ENCODE measurements around the gene MLLT10.

The MLLT10 gene

GRCh38 chr10:21638681-21639080, 104.6 kb downstream of the MLLT10 start:
- no peak for DNase-seq (ENCODE audit: low spot score)

- no peak for DNase-seq (ENCODE audit: low spot score)
Measured at GRCh38 chr10:21648040-21648439, 114.0 kb downstream of the MLLT10 start.

GRCh38 chr10:21649454-21649872, 115.4 kb downstream of the MLLT10 start:
- DNase-seq (ENCODE audit: low spot score) = no peak

- no peak for DNase-seq (ENCODE audit: low spot score)
Measured at GRCh38 chr10:21650353-21650752, 116.3 kb downstream of the MLLT10 start.

DNA sequence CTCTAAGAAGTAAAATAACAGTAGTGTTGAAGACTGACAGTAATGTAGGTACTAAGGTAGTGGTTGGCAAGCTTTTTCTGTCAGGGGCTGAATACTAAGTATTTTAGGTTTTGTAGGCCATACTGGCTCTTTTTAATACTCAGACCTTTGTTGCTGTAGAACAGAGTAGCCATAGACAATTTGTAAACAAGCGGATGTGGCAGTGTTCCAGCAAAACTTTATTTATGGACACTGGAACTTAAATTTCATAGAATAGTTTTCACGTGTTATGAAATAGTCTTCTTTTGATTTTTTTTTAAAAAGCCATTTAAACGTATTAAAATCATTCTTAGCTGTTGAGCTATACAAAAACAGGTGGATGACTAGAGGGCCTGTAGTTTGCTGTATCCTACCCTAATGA, 121.2 kb downstream of the MLLT10 start:
- DNase-seq (ENCODE audit: low spot score) = no peak

- no peak for DNase-seq (ENCODE audit: low spot score)
Measured at GRCh38 chr10:21655687-21656086, 121.7 kb downstream of the MLLT10 start.

- DNase-seq (ENCODE audit: low spot score) = no peak
Measured at GRCh38 chr10:21661087-21661486, 127.1 kb downstream of the MLLT10 start.

DNA sequence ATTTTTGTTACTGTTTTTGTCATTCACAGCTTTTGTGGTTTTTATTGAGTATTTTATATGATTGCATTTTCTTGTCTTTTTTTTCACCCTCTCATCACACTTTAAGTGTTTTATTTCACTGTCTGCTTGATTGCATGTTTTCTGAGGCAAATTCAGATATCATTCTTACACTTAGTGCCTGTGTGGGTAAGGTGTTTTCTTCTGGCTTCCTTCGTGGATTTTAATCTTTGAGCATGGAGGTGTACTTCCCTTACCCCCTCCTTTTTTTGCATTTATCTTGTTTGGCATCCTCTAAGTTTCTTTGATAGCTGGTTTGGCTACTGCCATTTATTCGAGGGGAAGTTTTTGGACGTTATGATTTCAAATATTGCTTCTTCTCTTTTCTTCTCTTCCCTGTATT, 127.9 kb downstream of the MLLT10 start:
- DNase-seq (ENCODE audit: low spot score) = no peak

GRCh38 chr10:21662635-21663034, 128.6 kb downstream of the MLLT10 start:
- DNase-seq (ENCODE audit: low spot score) = no peak

DNA sequence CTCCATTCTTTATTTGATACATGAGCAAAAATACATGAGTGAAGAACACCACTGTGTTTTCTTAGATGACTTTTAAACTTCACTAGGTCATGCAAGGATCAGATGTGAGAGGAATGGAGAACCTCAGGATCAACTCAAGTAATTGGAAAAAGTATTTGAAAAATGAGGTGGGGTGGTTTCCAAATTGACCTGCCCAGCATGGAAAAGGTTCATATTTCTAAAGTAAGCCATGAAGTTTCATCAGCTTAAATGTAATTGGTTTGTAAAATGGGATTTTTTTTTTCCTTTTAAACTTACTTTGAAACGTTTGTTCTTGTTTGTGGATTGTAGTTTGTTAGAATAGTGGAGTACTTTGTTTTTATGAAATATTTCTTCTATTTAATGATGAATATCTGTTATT, 134.8 kb downstream of the MLLT10 start:
- DNase-seq (ENCODE audit: low spot score) = no peak

DNA sequence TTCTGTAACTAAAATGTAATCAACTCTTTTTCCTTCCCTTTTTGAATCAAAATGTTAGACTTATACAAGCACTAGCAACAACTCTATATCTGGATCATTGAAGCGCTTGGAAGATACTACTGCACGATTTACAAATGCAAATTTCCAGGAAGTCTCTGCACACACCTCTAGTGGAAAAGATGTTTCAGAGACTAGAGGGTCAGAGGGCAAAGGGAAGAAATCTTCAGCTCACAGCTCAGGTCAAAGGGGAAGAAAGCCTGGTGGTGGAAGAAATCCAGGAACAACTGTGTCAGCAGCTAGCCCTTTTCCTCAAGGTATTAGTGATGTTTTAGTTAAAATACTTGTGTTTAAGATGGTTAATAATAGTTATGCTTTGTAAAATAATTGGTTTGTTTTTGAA, 136.4 kb downstream of the MLLT10 start:
- no peak for DNase-seq (ENCODE audit: low spot score)

DNA sequence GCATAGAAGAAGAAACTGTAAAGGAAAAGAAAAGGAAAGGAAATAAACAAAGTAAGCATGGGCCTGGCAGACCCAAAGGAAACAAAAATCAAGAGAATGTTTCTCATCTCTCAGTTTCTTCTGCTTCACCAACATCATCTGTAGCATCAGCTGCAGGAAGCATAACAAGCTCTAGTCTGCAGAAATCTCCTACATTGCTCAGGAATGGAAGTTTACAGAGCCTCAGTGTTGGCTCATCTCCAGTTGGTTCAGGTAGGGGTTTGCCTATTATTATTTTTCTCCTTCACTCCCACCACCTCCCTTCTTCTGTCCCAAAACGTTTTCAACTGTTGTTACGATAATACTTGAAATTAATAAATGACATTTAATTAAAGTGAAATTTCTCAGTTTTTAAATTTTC, 139.6 kb downstream of the MLLT10 start:
- no peak for DNase-seq (ENCODE audit: low spot score)

DNA sequence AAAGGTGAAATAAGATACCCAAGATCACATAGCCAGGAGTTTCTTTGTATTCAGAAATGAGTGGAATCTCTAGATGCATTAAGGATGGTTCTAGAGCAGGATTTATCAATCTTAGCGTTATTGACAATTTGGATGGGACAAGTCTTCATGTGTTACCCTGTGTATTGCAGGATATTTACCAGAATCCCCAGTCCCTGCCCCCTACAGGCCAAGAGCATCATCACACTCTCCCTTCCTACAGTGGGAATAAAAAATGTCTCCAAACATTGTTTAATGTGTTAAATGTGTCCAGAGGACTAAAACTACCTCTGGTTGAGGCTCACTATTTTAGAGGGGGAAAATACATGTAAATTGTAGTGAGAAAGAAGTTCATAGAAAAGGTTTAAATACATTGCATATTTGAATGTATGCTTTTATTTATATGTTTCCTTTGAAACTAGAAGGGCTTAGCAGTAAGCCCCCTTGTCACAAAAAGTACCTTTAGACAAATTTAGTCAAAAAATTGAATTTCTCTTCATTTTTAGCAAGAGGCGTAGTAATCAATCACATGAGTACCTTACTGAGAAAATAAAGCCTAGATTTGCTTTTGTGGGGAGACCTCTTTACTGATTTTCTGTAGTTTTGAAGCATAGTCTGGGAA, 141.2 kb downstream of the MLLT10 start:
- peak; percentile 25 for DNase-seq (ENCODE audit: low spot score)

DNA sequence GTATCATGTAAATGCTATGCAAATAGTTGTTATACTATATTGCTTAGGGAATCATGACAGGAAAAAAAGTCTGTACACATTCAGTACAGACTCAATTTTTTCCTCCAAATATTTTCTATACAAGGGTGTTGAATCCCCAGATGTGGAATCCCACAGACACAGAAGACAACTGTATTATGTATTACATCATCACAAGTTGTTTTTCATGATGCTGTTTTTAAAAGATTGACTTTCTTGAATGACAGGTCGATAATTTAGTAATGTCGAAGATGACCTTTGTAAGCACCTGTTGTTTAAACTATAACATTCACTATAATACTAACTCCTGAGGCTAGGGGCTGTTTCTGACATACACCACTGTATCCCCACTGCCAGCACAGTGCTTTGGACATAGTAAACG, 143.5 kb downstream of the MLLT10 start:
- no peak for DNase-seq (ENCODE audit: low spot score)

- DNase-seq (ENCODE audit: low spot score) = no peak
Measured at GRCh38 chr10:21681156-21681555, 147.1 kb downstream of the MLLT10 start.

DNA sequence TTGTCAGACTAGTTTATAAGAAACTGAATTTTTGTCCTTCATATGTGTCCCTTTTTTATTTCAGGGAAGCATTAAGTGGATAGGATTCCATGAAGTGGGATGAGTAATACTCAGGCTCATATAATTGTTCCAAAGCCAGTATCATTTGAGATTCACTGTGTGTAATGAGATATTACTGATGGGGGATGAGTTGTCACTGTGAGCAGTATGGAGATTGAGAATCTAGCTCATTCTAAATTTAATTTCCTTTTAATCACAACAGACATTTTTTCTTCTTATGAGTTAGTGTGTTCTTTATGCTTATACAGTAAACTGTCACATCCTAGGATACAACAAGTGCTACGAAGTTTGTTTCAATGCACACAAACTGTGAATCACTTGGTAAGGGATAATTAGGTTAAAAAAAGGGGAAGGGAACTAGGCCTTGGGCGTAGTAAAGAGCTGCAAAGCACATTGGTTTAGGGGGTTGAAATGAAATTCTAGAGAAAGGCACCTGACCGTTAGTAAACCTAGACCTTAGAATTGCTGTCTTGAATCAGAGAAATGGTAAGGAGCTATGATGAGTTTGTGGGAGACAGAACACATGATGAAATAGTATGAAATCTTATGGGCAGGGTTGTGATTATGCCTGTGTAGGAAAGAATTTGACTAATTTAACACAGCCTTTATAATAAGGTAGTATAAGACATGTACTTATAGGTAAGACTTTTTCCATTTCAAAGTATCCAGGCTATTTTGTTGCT, 153.4 kb downstream of the MLLT10 start:
- peak; percentile 73 for DNase-seq (ENCODE audit: low spot score)

GRCh38 chr10:21688009-21688332, 153.9 kb downstream of the MLLT10 start:
- DNase-seq (ENCODE audit: low spot score) = no peak

DNA sequence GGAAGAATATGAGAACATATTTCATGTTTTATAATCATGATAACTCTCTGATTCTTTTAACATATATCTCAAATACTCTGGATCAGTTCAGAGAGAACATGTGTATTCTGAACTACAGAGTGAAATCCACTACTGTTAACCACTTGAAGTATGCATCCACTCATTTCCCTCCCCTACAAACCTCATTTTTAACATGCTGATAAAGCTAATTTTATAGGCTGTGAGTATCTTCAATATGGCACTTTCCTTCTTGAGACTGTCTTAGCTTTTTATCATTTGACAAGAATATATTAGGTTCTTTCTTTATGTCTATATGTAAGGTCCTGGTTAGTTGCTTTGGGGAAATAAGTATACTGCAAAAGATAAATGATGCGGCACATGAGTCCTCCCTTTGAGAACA, 154.8 kb downstream of the MLLT10 start:
- DNase-seq (ENCODE audit: low spot score) = no peak

- DNase-seq (ENCODE audit: low spot score) = no peak
Measured at GRCh38 chr10:21689881-21690280, 155.8 kb downstream of the MLLT10 start.

DNA sequence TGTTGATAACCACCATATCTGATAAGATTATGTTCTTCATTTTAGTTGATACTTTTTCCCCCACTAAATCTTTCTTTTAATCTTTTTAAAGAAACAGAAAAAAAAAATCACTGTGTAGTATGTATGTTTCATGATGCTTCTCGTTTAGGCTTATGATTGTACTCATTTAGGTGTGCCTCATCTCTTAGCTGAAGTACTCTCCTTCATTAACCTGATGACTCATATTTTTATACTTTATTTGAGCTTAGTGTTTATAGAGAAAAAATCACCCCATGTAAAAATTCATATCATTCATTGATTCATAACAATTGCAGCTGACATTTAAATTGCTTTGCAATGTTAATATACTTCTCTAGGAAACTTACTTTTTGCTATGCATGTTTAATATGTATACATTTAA, 158.9 kb downstream of the MLLT10 start:
- no peak for DNase-seq (ENCODE audit: low spot score)

DNA sequence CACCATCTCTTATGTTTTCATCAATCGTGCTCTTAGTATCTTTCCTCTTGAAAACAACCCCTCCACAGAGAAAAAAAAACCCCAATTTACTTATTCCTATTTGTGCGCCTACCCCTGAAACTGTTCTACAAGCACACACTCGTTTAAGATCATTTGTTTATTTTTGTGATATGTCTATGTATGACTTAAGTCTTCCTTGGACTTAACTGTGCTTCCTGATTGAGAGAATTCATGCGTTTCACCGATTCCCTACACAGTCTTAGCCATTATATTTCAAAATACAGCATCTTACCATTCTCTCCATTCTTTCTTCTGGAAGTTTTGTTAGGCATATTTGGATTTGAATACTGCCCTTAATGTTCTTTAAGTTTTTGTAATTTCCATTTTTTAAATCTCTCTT, 159.4 kb downstream of the MLLT10 start:
- no peak for DNase-seq (ENCODE audit: low spot score)

- DNase-seq (ENCODE audit: low spot score) = no peak
Measured at GRCh38 chr10:21694631-21695030, 160.6 kb downstream of the MLLT10 start.

- DNase-seq (ENCODE audit: low spot score) = no peak
Measured at GRCh38 chr10:21696302-21696701, 162.3 kb downstream of the MLLT10 start.

GRCh38 chr10:21699575-21699974, 165.5 kb downstream of the MLLT10 start:
- no peak for DNase-seq (ENCODE audit: low spot score)
